Ovary (tissue), 10 donors: ENCODE measurements around the gene ACAD9. TPM values are rescaled to one million over a fixed set of nuclear protein-coding genes. Genes with fewer than 3 reads are reported as not detected.
A peak's percentile ranks its signal among the peaks of the same experiment; 100 is the strongest.
"Not testable (repeated sequence)": the region's sequence is repeated elsewhere in the genome, so short reads cannot be mapped to it uniquely, and the experiment has no call there.

ENCODE experiments used
- DNase-seq, 5 donors: peaks; one replicate each; pipeline ENCODE4 v3.0.0-alpha.2; 2019 to 2020
- H3K27ac ChIP-seq, 2 donors: fragments of 200-600 bp; one replicate each; pipeline versions ENCODE4 v1.5.1 to v1.8.0; 2019 to 2022
- H3K27me3 ChIP-seq: fragments of 200-600 bp; one replicate; pipeline ENCODE4 v1.8.0; 2022
- H3K36me3 ChIP-seq: fragments of 200-600 bp; sonication (generic); one replicate; pipeline ENCODE4 v1.5.1; 2019
- H3K4me1 ChIP-seq: one replicate; pipeline ENCODE4 v1.8.1; 2013; ENCODE audit warnings: mild to moderate bottlenecking, moderate library complexity; ENCODE audit not compliant: insufficient read depth
- H3K4me3 ChIP-seq: fragments of 200-600 bp; sonication (generic); one replicate; pipeline ENCODE4 v1.5.1; 2017
- H3K9me3 ChIP-seq, 2 donors: fragments of 200-600 bp in 1 of 2; sonication (generic) in 1 of 2; one replicate each; pipeline versions ENCODE4 v1.5.1 to v1.8.1; 2013 to 2019; ENCODE audit warnings: mild to moderate bottlenecking in 1 of 2, moderate library complexity in 1 of 2
- CTCF ChIP-seq, 3 donors: fragments of 450-650 bp in 2 of 3; fragments of 200-600 bp in 1 of 3; IDR thresholded peaks; one replicate each; pipeline versions ENCODE4 v1.5.1 to v1.8.0; 2016 to 2022; ENCODE audit warnings: antibody characterized with exemption in 3 of 3, mild to moderate bottlenecking in 1 of 3
- EP300 ChIP-seq: sonication (generic); formaldehyde crosslinking; IDR thresholded peaks from one replicate; pipeline ENCODE4 v1.6.1; 2017; ENCODE audit warnings: antibody characterized with exemption
- POLR2A ChIP-seq: fragments of 450-650 bp; IDR thresholded peaks from one replicate; pipeline ENCODE4 v1.6.1; 2017; ENCODE audit warnings: antibody characterized with exemption, mild to moderate bottlenecking, moderate library complexity
- WGBS, 3 donors: extraction: QIAGEN DNeasy Blood & Tissue Kit in 1 of 3; methylation state at CpG; one replicate each; pipeline versions ENCODE4 v1.1.5 to v1.1.7; 2013 to 2017; 5-methylcytosine and 5-hydroxymethylcytosine counted together
- intact Hi-C, 4 donors: fragments of 100-400 bp; cut with DNase I; formaldehyde crosslinking; loops; one replicate each; pipeline versions ENCODE4 v1.11.0 to v1.15.1; 2022 to 2023
- long read RNA-seq, 3 donors: library from polyadenylated mRNA in 2 of 3; unstranded in 2 of 3; transcript quantifications; one replicate each; pipeline ENCODE4 v2.0.0 and lab custom pipeline, GENCODE V29; 2021 to 2026
- polyA plus RNA-seq, 2 donors: library from polyadenylated mRNA; stranded (reverse); fragments of 200-250 nt in 1 of 2; fragments of 350-450 nt in 1 of 2; fragmentation: Illumina TruSeq in 1 of 2; extraction: RNeasy Lipid Tissue Mini Kit (QIAGEN cat#74804) in 1 of 2; gene quantifications; one replicate each; pipeline ENCODE4 v1.2.3, GENCODE V29; 2013 to 2014
- total RNA-seq, 7 donors: library from RNA; depleted of rRNA in 2 of 7; stranded (reverse); fragments of >200 nt in 2 of 7; fragmentation: NEBNext Ultra II Directional in 3 of 7; extraction: Animal tissue kit (Norgen Biotek cat#: 25700) in 3 of 7; gene quantifications; one replicate each; pipeline versions ENCODE4 v1.1.0 to v1.2.4, GENCODE V29; 2016 to 2023
- donor health status: DM: no; HTN: no; CAD: no; lungs with moderate emphysema.
- donor health status: DM: no; HTN: no; CAD: no.
- donor health status: Bipolar disorder and iron deficiency.
- donor health status: DM: yes; HTN: yes; CAD: no.
- donor health status: DM: no; HTN: no; CAD: no.
- donor health status: DM: yes; HTN: yes; CAD: no.

Gene ACAD9
- total RNA-seq, result 10 to 100 TPM; 32.7 to 51.7 (median 39.0) TPM
- polyA plus RNA-seq, result 10 to 100 TPM; 21.8 to 23.0 TPM
- long read RNA-seq, donor 1, transcript ACAD9-201 (18 exons, 2,454 nt), result major isoform, 71 of 118 reads
- long read RNA-seq, donor 1, transcript ACAD9-206 (18 exons, 2,431 nt), result minor isoform, 13 of 118 reads
- long read RNA-seq, donor 1, partial matches to known transcripts, result 14 of 118 reads
- long read RNA-seq, donor 1, other reads (novel, unspliced or antisense), result 20 of 118 reads
- long read RNA-seq, donor 2, partial matches to known transcripts, result 11 of 15 reads
- long read RNA-seq, donor 2, other reads (novel, unspliced or antisense), result 0 of 15 reads
- long read RNA-seq, donor 3, transcript ACAD9-201 (18 exons, 2,454 nt), result major isoform, 29 of 46 reads
- long read RNA-seq, donor 3, partial matches to known transcripts, result 4 of 46 reads
- long read RNA-seq, donor 3, other reads (novel, unspliced or antisense), result 10 of 46 reads

GRCh38 chr3:128879125-128879969 is at the start of gene ACAD9:
TSS of gene ACAD9 (plus strand) at chr3:128879620. CDS start at chr3:128879692, 72 bp downstream.
- WGBS, 3 donors, result 0 to 1% (median 0%) methylated on average over 65 of the region's 65 CpGs
- Histone ChIP-seq H3K9me3 (no peaks in the 10 kb centered on the region), H3K4me1 (peaks cover 15% of the 10 kb centered on the region), H3K4me3 (peak within 1 kb of the TSS; percentile 85), H3K36me3 (no peaks in the 10 kb centered on the region), H3K27ac (peak within 1 kb of the TSS; percentile 89 to 93), H3K27me3 (no peaks in the 10 kb centered on the region)
- intact Hi-C loops, result loop anchor here in 1 of 4 donors (1.0 to 10.0 kb wide), 2 partner anchors 195 to 229 kb away; partner anchors contain the start of gene RPN1
- DNase-seq, result peak; percentile 97 to 99 (median 98)
- TF ChIP-seq POLR2A (peak; percentile 97), CTCF (IDR thresholded peaks at IDR 0.05) (peak in 1 of 3 donors; percentile 40), EP300 (no peak)

GRCh38 chr3:128829925-128830625 is 49.3 kb upstream of the ACAD9 start:
- intact Hi-C loops, H3K27ac ChIP-seq, H3K27me3 ChIP-seq, H3K4me1 ChIP-seq, H3K4me3 ChIP-seq, H3K36me3 ChIP-seq, H3K9me3 ChIP-seq, DNase-seq: not testable (repeated sequence)
- WGBS, 3 donors, result 76 to 82% (median 82%) methylated on average over 7 of the region's 7 CpGs

GRCh38 chr3:128830762-128831161 is 48.7 kb upstream of the ACAD9 start:
- H3K4me1 ChIP-seq, H3K4me3 ChIP-seq, intact Hi-C loops, DNase-seq, H3K9me3 ChIP-seq, H3K27ac ChIP-seq, H3K36me3 ChIP-seq, H3K27me3 ChIP-seq: not testable (repeated sequence)
- 77 to 78% (median 78%) methylated on average over 5 of the region's 5 CpGs for WGBS, 3 donors

- DNase-seq, result not testable (repeated sequence)
Measured at GRCh38 chr3:128832979-128833378, 46.4 kb upstream of the ACAD9 start.

GRCh38 chr3:128835096-128835495 is 44.3 kb upstream of the ACAD9 start:
- no peak overlapping the region for H3K4me3 ChIP-seq
- H3K9me3 ChIP-seq, result no peaks in the 10 kb centered on the region
- H3K27ac ChIP-seq, result no peak overlapping the region
- no peak for DNase-seq
- no peaks in the 10 kb centered on the region for H3K4me1 ChIP-seq
- TF ChIP-seq POLR2A (no peak), EP300 (no peak), CTCF (IDR thresholded peaks at IDR 0.05) (no peak)
- no peaks in the 10 kb centered on the region for H3K36me3 ChIP-seq
- H3K27me3 ChIP-seq, result no peaks in the 10 kb centered on the region
- WGBS, 3 donors, result 87 to 93% (median 89%) methylated on average over 4 of the region's 4 CpGs
- intact Hi-C loops, result no loop called here

More at GRCh38 chr3:128832979-128833378, 46.4 kb upstream of the ACAD9 start:
- H3K36me3 ChIP-seq, H3K27ac ChIP-seq, H3K4me3 ChIP-seq, H3K9me3 ChIP-seq, intact Hi-C loops, H3K27me3 ChIP-seq, H3K4me1 ChIP-seq: not testable (repeated sequence)
- 69 to 76% (median 73%) methylated on average over 5 of the region's 5 CpGs for WGBS, 3 donors
